HepG2 (cell line): Measurements from ENCODE around the gene SLC11A1. TPM values are rescaled to one million over a fixed set of nuclear protein-coding genes. Genes with fewer than 3 reads are reported as not detected.

Source experiments
- ARID4A ChIP-seq: sonication (generic); formaldehyde crosslinking; IDR thresholded peaks from 2 replicates; pipeline ENCODE4 v1.5.0; 2020; ENCODE audit warnings: mild to moderate bottlenecking, missing genetic modification reagents, borderline replicate concordance
- HDAC1 ChIP-seq: sonication (generic); formaldehyde crosslinking; IDR thresholded peaks from 2 replicates; pipeline ENCODE4 v1.5.1; 2020; ENCODE audit warnings: mild to moderate bottlenecking, missing genetic modification reagents
- HMGXB3 ChIP-seq: sonication (generic); formaldehyde crosslinking; IDR thresholded peaks from 2 replicates; pipeline ENCODE4 v1.4.0; 2020; ENCODE audit warnings: missing genetic modification reagents, borderline replicate concordance
- ONECUT2 ChIP-seq: sonication (generic); formaldehyde crosslinking; IDR thresholded peaks from 2 replicates; pipeline ENCODE4 v1.4.0; 2020; ENCODE audit warnings: missing genetic modification reagents
- PREB ChIP-seq: sonication (generic); formaldehyde crosslinking; IDR thresholded peaks from 2 replicates; pipeline ENCODE4 v1.4.0; 2020; ENCODE audit warnings: missing genetic modification reagents
- SMC3 ChIP-seq: IDR thresholded peaks from 2 replicates; pipeline ENCODE4 v1.6.1; 2011; ENCODE audit warnings: low read length, improper control_type of control experiment
- SOX5 ChIP-seq: IDR thresholded peaks from 2 replicates; pipeline ENCODE4 v1.6.1; 2016; ENCODE audit warnings: borderline replicate concordance
- TERF1 ChIP-seq: sonication (generic); formaldehyde crosslinking; IDR thresholded peaks from 2 replicates; pipeline ENCODE4 v1.8.0; 2022; ENCODE audit warnings: mild to moderate bottlenecking, missing genetic modification reagents, moderate library complexity
- THAP7 ChIP-seq: sonication (generic); formaldehyde crosslinking; IDR thresholded peaks from 2 replicates; pipeline ENCODE4 v1.8.1; 2023; ENCODE audit warnings: mild to moderate bottlenecking, missing genetic modification reagents
- ZNF280D ChIP-seq: sonication (generic); formaldehyde crosslinking; IDR thresholded peaks from 2 replicates; pipeline ENCODE4 v1.5.1; 2020; ENCODE audit warnings: mild to moderate bottlenecking, missing genetic modification reagents
- ZNF747 ChIP-seq: sonication (generic); formaldehyde crosslinking; IDR thresholded peaks from 2 replicates; pipeline ENCODE4 v1.8.1; 2023; ENCODE audit warnings: missing genetic modification reagents, mild to moderate bottlenecking, borderline replicate concordance
- ZNF773 ChIP-seq: sonication (generic); formaldehyde crosslinking; IDR thresholded peaks from 2 replicates; pipeline ENCODE4 v1.4.0; 2020; ENCODE audit warnings: missing genetic modification reagents, borderline replicate concordance
- polyA plus RNA-seq, 8 experiments: library from polyadenylated mRNA; depleted of rRNA in 3 of 8; stranded (reverse) in 7 of 8; unstranded in 1 of 8; fragments of >200 nt; fragmentation: Illumina TruSeq in 4 of 8; extraction: Trizol in 4 of 8; gene quantifications; 2 replicates each; pipeline versions ENCODE4 v1.2.1 to v1.2.3, GENCODE V29; 2011 to 2016; ENCODE audit warnings: low read depth in 4 of 8, missing spikeins in 1 of 8, mixed read lengths in 1 of 8; ENCODE audit not compliant: insufficient read depth in 1 of 8
- total RNA-seq, 5 experiments: library from RNA; depleted of rRNA; stranded (reverse); fragments of >200 nt; fragmentation: Illumina TruSeq; extraction: Trizol; gene quantifications; 2 replicates each; pipeline ENCODE4 v1.2.3, GENCODE V29; 2016; ENCODE audit warnings: low read depth in 1 of 5

The SLC11A1 gene
- total and polyA plus RNA-seq, 2 of the 13 experiments (the other 11 are each of a cell fraction or from before 2014, with no cell fraction given): 0.33 to 2.3 TPM

- peak; percentile 65 for TF ChIP-seq HDAC1 (CRISPR knock-in tag)
- peak; percentile 87; the same call in 1 of the 2 replicates for TF ChIP-seq ZNF773 (CRISPR knock-in tag)
- no peak for TF ChIP-seq TERF1 (CRISPR knock-in tag)
- TF ChIP-seq SMC3: no peak
- peak; percentile 31; the same call in 1 of the 2 replicates for TF ChIP-seq HMGXB3 (CRISPR knock-in tag)
- TF ChIP-seq SOX5 (CRISPR knock-in tag): peak; percentile 48
- TF ChIP-seq ZNF747 (CRISPR knock-in tag): peak; percentile 50; the same call in 1 of the 2 replicates
- TF ChIP-seq ZNF280D (CRISPR knock-in tag): no peak
- peak; percentile 76; the same call in 1 of the 2 replicates for TF ChIP-seq ARID4A
- TF ChIP-seq ONECUT2 (CRISPR knock-in tag): 0 out of 2 replicates have a peak, but pooled peaks have one; percentile 14
- 0 out of 2 replicates have a peak, but pooled peaks have one; percentile 41 for TF ChIP-seq PREB (CRISPR knock-in tag)
- TF ChIP-seq THAP7 (CRISPR knock-in tag): peak; percentile 75; the same call in 1 of the 2 replicates
These were observed 17.5 kb downstream of the SLC11A1 start, which contains the start of gene CTDSP1 (continued) for GRCh38 chr2:218399391-218400166.
